ENCODE data around the gene PRKCD. TPM values are rescaled to one million over a fixed set of nuclear protein-coding genes. Genes with fewer than 3 reads are reported as not detected.

PRKCD gene
- total and polyA plus RNA-seq, 2 donors (not counting 1 experiment from before 2014, with no cell fraction given): 46.7 to 68.8 TPM

GRCh38 chr3:53227993-53228885 lies 67.2 kb downstream of the PRKCD start:
- no peaks in the 10 kb centered on the region for H3K27me3 ChIP-seq (replicated peaks in 1 of 4; ENCODE audit: control extremely low read depth in 1 of 4, control insufficient read depth in 3 of 4, insufficient read depth in 4 of 4, low read length in 3 of 4)
- no peak overlapping the region for H3K27ac ChIP-seq (ENCODE audit: low read length in 2 of 2)
- no peaks in the 10 kb centered on the region for H3K79me2 ChIP-seq (ENCODE audit: control insufficient read depth, insufficient read depth, low read length)
- DNase-seq (no peak), ATAC-seq (ENCODE audit: low read depth) (no peak)
- no peak overlapping the region for H3K9ac ChIP-seq (ENCODE audit: low read length)
- no peak overlapping the region for H2AFZ ChIP-seq (ENCODE audit: insufficient read depth, low read depth, low read length, poor library complexity, severe bottlenecking)
- CTCF ChIA-PET: interaction anchor here (1.9 kb wide), 1 partner anchor 32 kb away, joined by 5 read pairs; no protein-coding TSS in a partner anchor
- peaks cover 0 to 90% of the 10 kb centered on the region in 2 experiments for H3K36me3 ChIP-seq (replicated peaks in 1 of 2; ENCODE audit: control extremely low read depth in 1 of 2, control insufficient read depth in 1 of 2, extremely low read depth in 1 of 2, insufficient read depth in 2 of 2, low read length in 1 of 2)
- no peaks in the 10 kb centered on the region for H3K4me1 ChIP-seq (ENCODE audit: control insufficient read depth in 2 of 2, insufficient read depth in 2 of 2, low read length in 2 of 2)
- no peaks in the 10 kb centered on the region for H3K9me3 ChIP-seq (ENCODE audit: control extremely low read depth in 1 of 3, control insufficient read depth in 2 of 3, insufficient read depth in 1 of 3, low read length in 2 of 3)
- intact Hi-C loops (cut with micrococcal nuclease): no loop called here
- H3K27me3 Mint-ChIP-seq: no peaks in the 10 kb centered on the region
- POLR2A ChIA-PET: no interaction called here
- no peak overlapping the region for H3K4me2 ChIP-seq (replicated peaks; ENCODE audit: low read depth, low read length, poor library complexity, severe bottlenecking)
- TF ChIP-seq CTCF (IDR thresholded peaks at IDR 0.05): no peak
- no peak for TF ChIP-seq EZH2 (IDR thresholded peaks at IDR 0.05; ENCODE audit: borderline replicate concordance, insufficient read depth, low read depth, low read length, poor library complexity, severe bottlenecking)
- WGBS (ENCODE audit: insufficient coverage): 98% methylated on average over 18 of the region's 24 CpGs
- H3K4me1 Mint-ChIP-seq: no peaks in the 10 kb centered on the region
- no peak overlapping the region for H3K4me3 ChIP-seq (ENCODE audit: control extremely low read depth in 1 of 5, extremely low read depth in 1 of 5, insufficient read depth in 1 of 5, low read depth in 2 of 5, low read length in 4 of 5)
- no peak overlapping the region for H3K27ac Mint-ChIP-seq
- no peak overlapping the region for H3K4me3 Mint-ChIP-seq
- H3K9me3 Mint-ChIP-seq (ENCODE audit: insufficient read depth): no peaks in the 10 kb centered on the region
- no peaks in the 10 kb centered on the region for H4K20me1 ChIP-seq (ENCODE audit: control insufficient read depth, insufficient read depth, low read length, poor library complexity, severe bottlenecking)

GRCh38 chr3:53229171-53229570 lies 68.2 kb downstream of the PRKCD start:
- no peak overlapping the region for H3K27ac Mint-ChIP-seq
- intact Hi-C loops (cut with micrococcal nuclease): no loop called here

More at GRCh38 chr3:53229171-53229570, 68.2 kb downstream of the PRKCD start:
- Mint-ChIP-seq H3K4me1 (no peaks in the 10 kb centered on the region), H3K9me3 (ENCODE audit: insufficient read depth) (no peaks in the 10 kb centered on the region), H3K27me3 (no peaks in the 10 kb centered on the region), H3K4me3 (no peak overlapping the region)
- TF ChIP-seq CTCF (IDR thresholded peaks at IDR 0.05): no peak
- TF ChIP-seq EZH2 (IDR thresholded peaks at IDR 0.05; ENCODE audit: borderline replicate concordance, insufficient read depth, low read depth, low read length, poor library complexity, severe bottlenecking): no peak
- H2AFZ ChIP-seq (ENCODE audit: insufficient read depth, low read depth, low read length, poor library complexity, severe bottlenecking): no peak overlapping the region
- ChIA-PET CTCF (no interaction called here), POLR2A (no interaction called here)
- H3K27ac ChIP-seq (ENCODE audit: low read length in 2 of 2): no peak overlapping the region
- H3K4me3 ChIP-seq (ENCODE audit: control extremely low read depth in 1 of 5, extremely low read depth in 1 of 5, insufficient read depth in 1 of 5, low read depth in 2 of 5, low read length in 4 of 5): no peak overlapping the region
- 96% methylated on average over 14 of the region's 14 CpGs for WGBS (ENCODE audit: insufficient coverage)
- no peaks in the 10 kb centered on the region for H3K79me2 ChIP-seq (ENCODE audit: control insufficient read depth, insufficient read depth, low read length)
- ATAC-seq (ENCODE audit: low read depth) (no peak), DNase-seq (no peak)
- H3K4me2 ChIP-seq (replicated peaks; ENCODE audit: low read depth, low read length, poor library complexity, severe bottlenecking): no peak overlapping the region
- H3K9ac ChIP-seq (ENCODE audit: low read length): no peak overlapping the region
- no peaks in the 10 kb centered on the region for H3K27me3 ChIP-seq (replicated peaks in 1 of 4; ENCODE audit: control extremely low read depth in 1 of 4, control insufficient read depth in 3 of 4, insufficient read depth in 4 of 4, low read length in 3 of 4)
- no peaks in the 10 kb centered on the region for H4K20me1 ChIP-seq (ENCODE audit: control insufficient read depth, insufficient read depth, low read length, poor library complexity, severe bottlenecking)
- no peaks in the 10 kb centered on the region for H3K9me3 ChIP-seq (ENCODE audit: control extremely low read depth in 1 of 3, control insufficient read depth in 2 of 3, insufficient read depth in 1 of 3, low read length in 2 of 3)
- H3K36me3 ChIP-seq (replicated peaks in 1 of 2; ENCODE audit: control extremely low read depth in 1 of 2, control insufficient read depth in 1 of 2, extremely low read depth in 1 of 2, insufficient read depth in 2 of 2, low read length in 1 of 2): peaks cover 0 to 93% of the 10 kb centered on the region in 2 experiments
- H3K4me1 ChIP-seq (ENCODE audit: control insufficient read depth in 2 of 2, insufficient read depth in 2 of 2, low read length in 2 of 2): no peaks in the 10 kb centered on the region
